Stimulated activated CD4-positive, alpha-beta T cell treated with anti-CD3 and anti-CD28 coated beads, Interleukin-4, amount 100 ng/mL, for 1 hour (primary cell): ENCODE results near the gene KIAA0319L.
A peak's percentile ranks its signal among the peaks of the same experiment; 100 is the strongest.
"Not testable (repeated sequence)": the region's sequence is repeated elsewhere in the genome, so short reads cannot be mapped to it uniquely, and the experiment has no call there.

Experiments
- DNase-seq: peaks from one replicate; pipeline ENCODE4 v3.0.0-alpha.2; 2020

KIAA0319L gene

GRCh38 chr1:35580949-35581388 lies 23.8 kb upstream of the KIAA0319L start:
- no peak for DNase-seq

GRCh38 chr1:35577071-35577998 lies 20.1 kb upstream of the KIAA0319L start:
- peak; percentile 49 for DNase-seq

- not testable (repeated sequence) for DNase-seq
Observed at GRCh38 chr1:35576766-35577070, 19.5 kb upstream of the KIAA0319L start.

GRCh38 chr1:35576061-35576765 lies 19.0 kb upstream of the KIAA0319L start:
- no peak for DNase-seq

GRCh38 chr1:35575416-35575958 lies 18.3 kb upstream of the KIAA0319L start:
- DNase-seq: no peak

GRCh38 chr1:35574655-35575415 lies 17.6 kb upstream of the KIAA0319L start:
- DNase-seq: no peak

- DNase-seq: no peak
Observed at GRCh38 chr1:35574125-35574654, 17.0 kb upstream of the KIAA0319L start.

- no peak for DNase-seq
Observed at GRCh38 chr1:35573198-35574124, 16.3 kb upstream of the KIAA0319L start, which contains the start of gene TFAP2E. Gene TFAP2E, plus strand, starts transcription at chr1:35573314. Its CDS starts 264 bp downstream, at chr1:35573578.

GRCh38 chr1:35572296-35572695 lies 15.1 kb upstream of the KIAA0319L start:
- DNase-seq: no peak

GRCh38 chr1:35571263-35571662 lies 14.1 kb upstream of the KIAA0319L start:
- DNase-seq: no peak

GRCh38 chr1:35570589-35571137 lies 13.5 kb upstream of the KIAA0319L start:
- no peak for DNase-seq

GRCh38 chr1:35569936-35570335 lies 12.7 kb upstream of the KIAA0319L start:
- DNase-seq: no peak

GRCh38 chr1:35568975-35569395 lies 11.8 kb upstream of the KIAA0319L start:
- DNase-seq: peak; percentile 63

- no peak for DNase-seq
Observed at GRCh38 chr1:35567947-35568558, 10.8 kb upstream of the KIAA0319L start.

- no peak for DNase-seq
Observed at GRCh38 chr1:35565742-35566133, 8.5 kb upstream of the KIAA0319L start.

- DNase-seq: no peak
Observed at GRCh38 chr1:35564884-35565741, 7.9 kb upstream of the KIAA0319L start.

- peak; percentile 80 for DNase-seq
Observed at GRCh38 chr1:35564037-35564883, 7.1 kb upstream of the KIAA0319L start.

- no peak for DNase-seq
Observed at GRCh38 chr1:35563166-35563565, 6.0 kb upstream of the KIAA0319L start.
